ENCODE measurements around the gene NRG3. TPM values are rescaled to one million over a fixed set of nuclear protein-coding genes. Genes with fewer than 3 reads are reported as not detected.

The NRG3 gene
- total and polyA plus RNA-seq, 2 donors (not counting 1 experiment from before 2014, with no cell fraction given) = 0.06 TPM; not detected in 1

- H3K36me3 ChIP-seq (replicated peaks in 1 of 2; ENCODE audit: control extremely low read depth in 1 of 2, control insufficient read depth in 1 of 2, extremely low read depth in 1 of 2, insufficient read depth in 2 of 2, low read length in 1 of 2) = no peaks in the 10 kb centered on the region
- H3K4me3 ChIP-seq (ENCODE audit: control extremely low read depth in 1 of 5, extremely low read depth in 1 of 5, insufficient read depth in 1 of 5, low read depth in 2 of 5, low read length in 4 of 5) = no peak overlapping the region
- H3K4me1 ChIP-seq (ENCODE audit: control insufficient read depth in 2 of 2, insufficient read depth in 2 of 2, low read length in 2 of 2) = no peaks in the 10 kb centered on the region
- no peak for TF ChIP-seq CTCF (IDR thresholded peaks at IDR 0.05)
- TF ChIP-seq EZH2 (IDR thresholded peaks at IDR 0.05; ENCODE audit: borderline replicate concordance, insufficient read depth, low read depth, low read length, poor library complexity, severe bottlenecking) = no peak
- H2AFZ ChIP-seq (ENCODE audit: insufficient read depth, low read depth, low read length, poor library complexity, severe bottlenecking) = no peak overlapping the region
- DNase-seq (no peak), ATAC-seq (ENCODE audit: low read depth) (no peak)
- peaks cover 0 to 3% (median 0%) of the 10 kb centered on the region in 3 donors for H3K9me3 ChIP-seq (ENCODE audit: control extremely low read depth in 1 of 3, control insufficient read depth in 2 of 3, insufficient read depth in 1 of 3, low read length in 2 of 3)
- ChIA-PET CTCF (no interaction called here), POLR2A (no interaction called here)
- Mint-ChIP-seq H3K27ac (no peak overlapping the region), H3K27me3 (no peaks in the 10 kb centered on the region), H3K4me3 (no peak overlapping the region), H3K4me1 (no peaks in the 10 kb centered on the region), H3K9me3 (ENCODE audit: insufficient read depth) (peaks cover 13% of the 10 kb centered on the region)
- H3K4me2 ChIP-seq (replicated peaks; ENCODE audit: low read depth, low read length, poor library complexity, severe bottlenecking) = no peak overlapping the region
- no peak overlapping the region for H3K9ac ChIP-seq (ENCODE audit: low read length)
- no peaks in the 10 kb centered on the region for H3K79me2 ChIP-seq (ENCODE audit: control insufficient read depth, insufficient read depth, low read length)
- intact Hi-C loops (cut with micrococcal nuclease) = no loop called here
- no peaks in the 10 kb centered on the region for H4K20me1 ChIP-seq (ENCODE audit: control insufficient read depth, insufficient read depth, low read length, poor library complexity, severe bottlenecking)
- WGBS (ENCODE audit: insufficient coverage) = 82% methylated on average over 2 of the region's 2 CpGs
- H3K27me3 ChIP-seq (replicated peaks in 1 of 4; ENCODE audit: control extremely low read depth in 1 of 4, control insufficient read depth in 3 of 4, insufficient read depth in 4 of 4, low read length in 3 of 4) = no peaks in the 10 kb centered on the region
- no peak overlapping the region for H3K27ac ChIP-seq (ENCODE audit: low read length in 2 of 2)
Observed at GRCh38 chr10:82922755-82923154, 1047.8 kb downstream of the NRG3 start.

DNA sequence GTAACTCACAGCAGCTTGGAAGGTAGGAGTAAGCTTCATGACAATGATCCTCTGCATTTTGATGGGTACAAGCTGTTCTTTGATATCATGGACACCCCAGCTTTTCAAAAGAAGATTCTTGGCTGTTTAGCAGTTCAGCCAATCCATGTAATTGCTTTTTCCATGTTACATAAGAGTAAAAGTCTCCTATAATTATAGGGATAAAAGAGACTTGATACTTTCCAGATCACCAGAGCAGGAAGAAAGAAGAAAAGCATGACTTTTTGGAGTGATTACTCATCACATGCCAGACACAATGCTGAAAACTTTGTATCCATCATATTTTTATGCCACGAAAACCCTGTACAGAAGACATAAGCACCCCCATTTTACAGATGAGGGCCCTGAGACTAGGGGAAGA, 1049.7 kb downstream of the NRG3 start:
- H4K20me1 ChIP-seq (ENCODE audit: control insufficient read depth, insufficient read depth, low read length, poor library complexity, severe bottlenecking) = no peaks in the 10 kb centered on the region
- no peak for TF ChIP-seq CTCF (IDR thresholded peaks at IDR 0.05)
- TF ChIP-seq EZH2 (IDR thresholded peaks at IDR 0.05; ENCODE audit: borderline replicate concordance, insufficient read depth, low read depth, low read length, poor library complexity, severe bottlenecking) = no peak
- intact Hi-C loops (cut with micrococcal nuclease) = no loop called here
- H3K79me2 ChIP-seq (ENCODE audit: control insufficient read depth, insufficient read depth, low read length) = no peaks in the 10 kb centered on the region
- ChIA-PET CTCF (no interaction called here), POLR2A (no interaction called here)
- H3K4me3 ChIP-seq (ENCODE audit: control extremely low read depth in 1 of 5, extremely low read depth in 1 of 5, insufficient read depth in 1 of 5, low read depth in 2 of 5, low read length in 4 of 5) = no peak overlapping the region
- H3K36me3 ChIP-seq (replicated peaks in 1 of 2; ENCODE audit: control extremely low read depth in 1 of 2, control insufficient read depth in 1 of 2, extremely low read depth in 1 of 2, insufficient read depth in 2 of 2, low read length in 1 of 2) = no peaks in the 10 kb centered on the region
- DNase-seq (no peak), ATAC-seq (ENCODE audit: low read depth) (no peak)
- peaks cover 0 to 3% (median 0%) of the 10 kb centered on the region in 3 donors for H3K9me3 ChIP-seq (ENCODE audit: control extremely low read depth in 1 of 3, control insufficient read depth in 2 of 3, insufficient read depth in 1 of 3, low read length in 2 of 3)
- H3K27me3 ChIP-seq (replicated peaks in 1 of 4; ENCODE audit: control extremely low read depth in 1 of 4, control insufficient read depth in 3 of 4, insufficient read depth in 4 of 4, low read length in 3 of 4) = no peaks in the 10 kb centered on the region
- Mint-ChIP-seq H3K27me3 (no peaks in the 10 kb centered on the region), H3K4me3 (no peak overlapping the region), H3K4me1 (no peaks in the 10 kb centered on the region), H3K27ac (no peak overlapping the region), H3K9me3 (ENCODE audit: insufficient read depth) (peaks cover 14% of the 10 kb centered on the region)
- no CpG with 5 or more reads among the region's 1 CpG for WGBS (ENCODE audit: insufficient coverage)
- no peak overlapping the region for H3K27ac ChIP-seq (ENCODE audit: low read length in 2 of 2)
- no peak overlapping the region for H2AFZ ChIP-seq (ENCODE audit: insufficient read depth, low read depth, low read length, poor library complexity, severe bottlenecking)
- H3K9ac ChIP-seq (ENCODE audit: low read length) = no peak overlapping the region
- H3K4me1 ChIP-seq (ENCODE audit: control insufficient read depth in 2 of 2, insufficient read depth in 2 of 2, low read length in 2 of 2) = no peaks in the 10 kb centered on the region
- no peak overlapping the region for H3K4me2 ChIP-seq (replicated peaks; ENCODE audit: low read depth, low read length, poor library complexity, severe bottlenecking)
